Trophoblast cell (in vitro differentiated cells and primary cell): ENCODE results near the gene SCAPER.

ENCODE experiments used
- DNase-seq, 2 donors: peaks; one replicate each; pipeline ENCODE4 v3.0.0-alpha.2; 2016
- H2AFZ ChIP-seq: 2 replicates; pipeline ENCODE4 v1.6.1; 2013; ENCODE audit warnings: low read length, moderate library complexity, mild to moderate bottlenecking; ENCODE audit not compliant: insufficient read depth, poor library complexity
- H2AK5ac ChIP-seq: 2 replicates; pipeline ENCODE4 v1.6.1; 2013; ENCODE audit warnings: mild to moderate bottlenecking, low read length
- H2BK120ac ChIP-seq: 2 replicates; pipeline ENCODE4 v1.6.1; 2013; ENCODE audit warnings: low read length, mild to moderate bottlenecking, moderate library complexity; ENCODE audit not compliant: insufficient read depth, poor library complexity
- H2BK12ac ChIP-seq: 2 replicates; pipeline ENCODE4 v1.6.1; 2013; ENCODE audit warnings: mild to moderate bottlenecking, low read length, moderate library complexity
- H2BK5ac ChIP-seq: 2 replicates; pipeline ENCODE4 v1.6.1; 2013; ENCODE audit warnings: low read length, low read depth, moderate library complexity, mild to moderate bottlenecking; ENCODE audit not compliant: poor library complexity
- H3K14ac ChIP-seq: 2 replicates; pipeline ENCODE4 v1.6.1; 2013; ENCODE audit warnings: mild to moderate bottlenecking, low read length
- H3K18ac ChIP-seq: 2 replicates; pipeline ENCODE4 v1.6.1; 2013; ENCODE audit warnings: mild to moderate bottlenecking, low read length
- H3K23ac ChIP-seq: 2 replicates; pipeline ENCODE4 v1.6.1; 2013; ENCODE audit warnings: low read length
- H3K27ac ChIP-seq: 2 replicates; pipeline ENCODE4 v1.5.1; 2013; ENCODE audit warnings: low read depth, mild to moderate bottlenecking, inconsistent platforms, low read length, moderate library complexity
- H3K27me3 ChIP-seq: 2 replicates; pipeline ENCODE4 v1.6.1; 2013; ENCODE audit warnings: inconsistent platforms, mild to moderate bottlenecking, low read length, moderate library complexity; ENCODE audit not compliant: insufficient read depth
- H3K36me3 ChIP-seq, 2 experiments: 1 replicate in 1 of 2; 2 replicates in 1 of 2; pipeline ENCODE4 v1.6.1; 2013; ENCODE audit warnings: low read length in 2 of 2, mild to moderate bottlenecking in 2 of 2, moderate library complexity in 1 of 2; ENCODE audit not compliant: insufficient read depth in 2 of 2, control insufficient read depth in 1 of 2
- H3K4ac ChIP-seq: 2 replicates; pipeline ENCODE4 v1.6.1; 2013; ENCODE audit warnings: low read depth, mild to moderate bottlenecking, low read length, moderate library complexity
- H3K4me1 ChIP-seq, 2 experiments: 1 replicate in 1 of 2; 2 replicates in 1 of 2; pipeline ENCODE4 v1.6.1; 2013; ENCODE audit warnings: low read length in 2 of 2, mild to moderate bottlenecking in 2 of 2, moderate library complexity in 1 of 2; ENCODE audit not compliant: insufficient read depth in 2 of 2, control insufficient read depth in 1 of 2
- H3K4me2 ChIP-seq: 2 replicates; pipeline ENCODE4 v1.6.1; 2013; ENCODE audit warnings: inconsistent platforms, mild to moderate bottlenecking, low read length, moderate library complexity
- H3K4me3 ChIP-seq: 2 replicates; pipeline ENCODE4 v1.5.1; 2013; ENCODE audit warnings: mild to moderate bottlenecking, low read depth, low read length, inconsistent platforms
- H3K79me1 ChIP-seq: one replicate; pipeline ENCODE4 v1.6.1; 2013; ENCODE audit warnings: low read length
- H3K79me2 ChIP-seq: 2 replicates; pipeline ENCODE4 v1.6.1; 2013; ENCODE audit warnings: low read length, mild to moderate bottlenecking; ENCODE audit not compliant: control insufficient read depth, insufficient read depth, poor library complexity
- H3K9ac ChIP-seq: 2 replicates; pipeline ENCODE4 v1.6.1; 2013; ENCODE audit warnings: mild to moderate bottlenecking, low read length
- H3K9me3 ChIP-seq: 2 replicates; pipeline ENCODE4 v1.6.1; 2013; ENCODE audit warnings: low read depth, mild to moderate bottlenecking, control low read depth, inconsistent platforms, low read length; ENCODE audit not compliant: insufficient read depth
- H4K12ac ChIP-seq: 2 replicates; pipeline ENCODE4 v1.6.1; 2013; ENCODE audit warnings: low read depth, mild to moderate bottlenecking, low read length, moderate library complexity
- H4K8ac ChIP-seq: 2 replicates; pipeline ENCODE4 v1.6.1; 2013; ENCODE audit warnings: low read depth, mild to moderate bottlenecking, low read length, moderate library complexity
- H4K91ac ChIP-seq: one replicate; pipeline ENCODE4 v1.6.1; 2013; ENCODE audit warnings: low read depth, mild to moderate bottlenecking, low read length, moderate library complexity
- WGBS: extraction: QIAGEN DNeasy Blood & Tissue Kit; methylation state at CpG from one replicate; pipeline ENCODE4 v1.1.7; 2013; ENCODE audit warnings: missing lambda C conversion rate; ENCODE audit not compliant: insufficient read length, insufficient coverage; ENCODE audit errors: extremely low coverage; 5-methylcytosine and 5-hydroxymethylcytosine counted together

SCAPER gene

DNA sequence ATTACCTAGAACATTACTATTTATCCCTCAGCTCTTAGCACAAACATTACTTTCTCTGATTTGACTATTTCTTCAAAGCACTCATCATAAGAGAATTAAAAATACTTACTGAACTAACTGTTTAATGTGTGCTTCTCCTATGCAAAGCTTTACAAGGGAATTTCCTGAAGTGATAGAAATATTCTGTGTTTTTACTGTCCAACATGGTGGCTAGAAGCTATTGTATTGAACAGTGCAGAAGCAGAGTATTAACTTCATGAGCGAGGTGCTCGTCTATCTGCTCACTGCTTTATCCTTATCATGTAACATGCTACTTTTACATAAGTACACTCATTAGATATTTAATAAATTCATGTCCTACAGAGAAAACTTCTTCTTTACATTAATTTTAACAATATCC lies 329.5 kb downstream of the SCAPER start:
- Histone ChIP-seq H4K91ac (no peak overlapping the region), H3K79me2 (no peaks in the 10 kb centered on the region), H2AFZ (no peak overlapping the region), H3K4me2 (no peak overlapping the region), H3K4ac (no peak overlapping the region), H2BK5ac (no peak overlapping the region), H2BK12ac (no peak overlapping the region), H4K8ac (no peak overlapping the region), H3K14ac (no peak overlapping the region), H3K4me3 (no peak overlapping the region), H3K4me1 (no peaks in the 10 kb centered on the region), H3K79me1 (no peaks in the 10 kb centered on the region), H3K9me3 (no peaks in the 10 kb centered on the region), H4K12ac (no peak overlapping the region), H3K27me3 (no peaks in the 10 kb centered on the region), H2AK5ac (no peak overlapping the region), H3K18ac (no peak overlapping the region), H3K27ac (no peak overlapping the region), H3K23ac (no peak overlapping the region), H3K36me3 (no peaks in the 10 kb centered on the region), H3K9ac (no peak overlapping the region), H2BK120ac (no peak overlapping the region)
- no peak for DNase-seq
- WGBS = no CpG with 5 or more reads among the region's 2 CpGs

DNA sequence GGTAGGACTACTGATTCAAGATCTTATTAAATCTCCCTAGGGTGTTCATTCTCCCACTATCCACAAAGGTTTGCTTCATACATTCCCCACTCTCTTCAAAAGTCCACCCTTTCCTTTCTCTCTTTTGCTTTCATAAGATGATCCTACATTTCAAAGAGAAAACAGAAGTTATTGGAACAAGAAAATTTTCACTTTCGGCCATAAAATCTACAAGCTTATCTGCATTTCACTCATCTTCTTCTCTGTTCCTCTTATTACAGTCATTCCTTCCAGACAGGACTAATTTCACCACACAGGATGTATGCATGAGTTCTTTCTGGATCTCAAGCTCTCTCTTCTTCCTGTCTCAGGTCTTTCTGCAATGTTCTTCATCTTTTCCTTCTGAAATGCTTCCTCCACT lies 329.9 kb downstream of the SCAPER start:
- Histone ChIP-seq H3K79me2 (no peaks in the 10 kb centered on the region), H4K91ac (no peak overlapping the region), H3K27me3 (no peaks in the 10 kb centered on the region), H3K4ac (no peak overlapping the region), H4K12ac (no peak overlapping the region), H2BK120ac (no peak overlapping the region), H3K9ac (no peak overlapping the region), H2BK12ac (no peak overlapping the region), H3K4me1 (no peaks in the 10 kb centered on the region), H3K4me3 (no peak overlapping the region), H3K18ac (no peak overlapping the region), H3K9me3 (no peaks in the 10 kb centered on the region), H3K36me3 (no peaks in the 10 kb centered on the region), H3K23ac (no peak overlapping the region), H3K14ac (no peak overlapping the region), H4K8ac (no peak overlapping the region), H3K79me1 (no peaks in the 10 kb centered on the region), H3K4me2 (no peak overlapping the region), H2AFZ (no peak overlapping the region), H3K27ac (no peak overlapping the region), H2AK5ac (no peak overlapping the region), H2BK5ac (no peak overlapping the region)
- no CpG with 5 or more reads among the region's 1 CpG for WGBS
- no peak for DNase-seq

DNA sequence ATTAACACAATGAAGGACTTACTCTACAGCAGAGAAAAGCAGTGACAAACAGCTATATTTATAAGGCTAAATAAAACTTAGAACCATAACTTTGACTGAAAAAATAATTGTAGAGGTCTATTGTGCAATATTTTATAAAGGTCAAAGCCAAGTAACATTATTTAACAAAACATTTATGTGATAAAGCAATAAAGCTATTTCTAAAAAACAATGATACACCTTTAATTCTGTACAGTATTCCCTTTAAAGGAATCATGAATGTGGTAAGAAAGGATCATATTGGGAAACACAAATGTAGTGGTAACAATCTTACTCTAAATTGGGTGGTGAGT lies 332.2 kb downstream of the SCAPER start:
- Histone ChIP-seq H4K8ac (no peak overlapping the region), H2BK5ac (no peak overlapping the region), H3K4ac (no peak overlapping the region), H3K9ac (no peak overlapping the region), H2BK12ac (no peak overlapping the region), H3K9me3 (no peaks in the 10 kb centered on the region), H3K18ac (no peak overlapping the region), H2AK5ac (no peak overlapping the region), H2AFZ (no peak overlapping the region), H4K91ac (no peak overlapping the region), H3K4me2 (no peak overlapping the region), H3K27ac (no peak overlapping the region), H3K4me3 (no peak overlapping the region), H3K79me1 (no peaks in the 10 kb centered on the region), H3K14ac (no peak overlapping the region), H2BK120ac (no peak overlapping the region), H3K23ac (no peak overlapping the region), H3K36me3 (no peaks in the 10 kb centered on the region), H3K79me2 (no peaks in the 10 kb centered on the region), H3K4me1 (no peaks in the 10 kb centered on the region), H3K27me3 (no peaks in the 10 kb centered on the region), H4K12ac (no peak overlapping the region)
- DNase-seq = no peak

DNA sequence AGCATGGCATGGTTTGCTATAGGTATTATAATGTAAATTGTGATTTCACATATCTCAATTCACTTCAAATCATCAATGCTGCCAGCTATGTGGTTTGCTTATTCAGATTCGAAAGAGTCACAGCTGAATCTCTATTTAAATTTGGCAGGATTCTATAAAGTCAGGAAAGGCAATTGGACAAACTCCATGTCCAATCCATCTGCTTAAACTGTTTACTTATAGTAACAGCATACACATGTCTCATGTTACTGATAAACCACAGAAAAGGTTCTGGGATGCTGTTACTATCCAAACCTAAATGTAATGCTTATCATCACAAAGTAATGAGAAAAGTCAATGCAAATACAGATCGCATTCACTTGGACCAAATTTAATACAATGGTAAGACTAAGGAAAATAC lies 338.9 kb downstream of the SCAPER start:
- no peak overlapping the region for H3K18ac ChIP-seq

DNA sequence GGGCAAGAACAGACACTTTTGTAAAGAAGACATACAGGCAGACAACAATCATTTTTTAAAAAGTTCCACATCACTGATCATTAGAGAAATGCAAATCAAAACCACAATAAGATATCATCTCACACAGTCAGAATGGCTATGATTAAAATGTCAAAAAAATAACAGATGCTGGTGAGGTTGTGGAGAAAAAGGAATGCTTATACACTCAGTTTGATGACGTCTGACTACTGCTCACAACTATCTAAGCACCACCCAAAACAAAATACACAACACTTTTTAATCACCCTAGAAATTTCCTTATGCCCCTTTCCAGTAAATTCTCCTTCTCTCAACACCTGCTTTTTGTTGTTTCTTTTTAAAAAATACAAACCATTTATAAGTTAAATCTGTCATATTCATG lies 339.8 kb downstream of the SCAPER start:
- Histone ChIP-seq H2BK120ac (no peak overlapping the region), H3K4ac (no peak overlapping the region), H2AK5ac (no peak overlapping the region), H4K12ac (no peak overlapping the region), H3K4me1 (no peaks in the 10 kb centered on the region), H3K4me3 (no peak overlapping the region), H3K14ac (no peak overlapping the region), H4K91ac (no peak overlapping the region), H3K4me2 (no peak overlapping the region), H3K27ac (no peak overlapping the region), H2BK12ac (no peak overlapping the region), H2BK5ac (no peak overlapping the region), H3K27me3 (no peaks in the 10 kb centered on the region), H3K18ac (no peak overlapping the region), H2AFZ (no peak overlapping the region), H3K79me1 (no peaks in the 10 kb centered on the region), H4K8ac (no peak overlapping the region), H3K9me3 (no peaks in the 10 kb centered on the region), H3K23ac (no peak overlapping the region), H3K36me3 (no peaks in the 10 kb centered on the region), H3K79me2 (no peaks in the 10 kb centered on the region), H3K9ac (no peak overlapping the region)
- DNase-seq = no peak
- no CpG with 5 or more reads among the region's 1 CpG for WGBS

More for the DNA sequence above, 338.9 kb downstream of the SCAPER start:
- Histone ChIP-seq H3K27me3 (no peaks in the 10 kb centered on the region), H3K4me1 (no peaks in the 10 kb centered on the region), H2AK5ac (no peak overlapping the region), H2BK12ac (no peak overlapping the region), H3K4ac (no peak overlapping the region), H4K12ac (no peak overlapping the region), H3K79me2 (no peaks in the 10 kb centered on the region), H2AFZ (no peak overlapping the region), H2BK5ac (no peak overlapping the region), H3K9me3 (no peaks in the 10 kb centered on the region), H3K23ac (no peak overlapping the region), H3K4me2 (no peak overlapping the region), H3K36me3 (no peaks in the 10 kb centered on the region), H3K14ac (no peak overlapping the region), H2BK120ac (no peak overlapping the region), H4K91ac (no peak overlapping the region), H3K79me1 (no peaks in the 10 kb centered on the region), H4K8ac (no peak overlapping the region), H3K9ac (no peak overlapping the region), H3K27ac (no peak overlapping the region), H3K4me3 (no peak overlapping the region)
- no peak for DNase-seq
- no CpG with 5 or more reads among the region's 2 CpGs for WGBS
